Peyer's patch (tissue), 4 donors: Measurements from ENCODE around the gene KLRB1.

Experiments
- CTCF ChIP-seq, 6 experiments: fragments of 450-650 bp in 4 of 6; fragments of 200-600 bp in 2 of 6; sonication (generic) in 1 of 6; IDR thresholded peaks; one replicate each; pipeline ENCODE4 v1.5.1; 2017 to 2019; ENCODE audit warnings: antibody characterized with exemption in 6 of 6, mild to moderate bottlenecking in 3 of 6, moderate library complexity in 1 of 6
- POLR2A ChIP-seq, 2 donors: fragments of 450-650 bp; IDR thresholded peaks; one replicate each; pipeline ENCODE4 v1.5.1; 2017; ENCODE audit warnings: antibody characterized with exemption in 2 of 2, mild to moderate bottlenecking in 2 of 2, moderate library complexity in 2 of 2

DNA sequence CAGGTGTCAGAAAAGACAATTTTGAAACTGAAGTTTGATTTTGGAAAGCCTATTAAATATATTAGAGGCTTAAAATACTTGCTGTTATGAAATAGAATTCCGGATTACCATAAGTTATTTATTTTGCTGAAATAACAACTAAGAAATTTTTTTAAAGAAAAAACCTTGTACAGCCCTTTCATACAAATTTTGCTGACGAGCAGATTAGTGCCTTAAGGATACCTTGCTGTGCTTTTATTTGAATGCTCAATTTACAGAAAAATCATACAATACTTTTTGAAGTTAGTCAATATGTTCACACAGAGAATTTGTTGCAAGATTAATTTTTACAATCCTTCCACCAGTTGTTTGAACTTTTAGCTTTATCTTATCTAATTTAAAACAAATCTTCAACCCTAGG lies 32.3 kb upstream of the KLRB1 start:
- TF ChIP-seq CTCF (IDR thresholded peaks at IDR 0.05) = no peak
- TF ChIP-seq POLR2A (IDR thresholded peaks at IDR 0.05) = no peak
